Measurements from ENCODE around the gene EME1.

The EME1 gene

DNA sequence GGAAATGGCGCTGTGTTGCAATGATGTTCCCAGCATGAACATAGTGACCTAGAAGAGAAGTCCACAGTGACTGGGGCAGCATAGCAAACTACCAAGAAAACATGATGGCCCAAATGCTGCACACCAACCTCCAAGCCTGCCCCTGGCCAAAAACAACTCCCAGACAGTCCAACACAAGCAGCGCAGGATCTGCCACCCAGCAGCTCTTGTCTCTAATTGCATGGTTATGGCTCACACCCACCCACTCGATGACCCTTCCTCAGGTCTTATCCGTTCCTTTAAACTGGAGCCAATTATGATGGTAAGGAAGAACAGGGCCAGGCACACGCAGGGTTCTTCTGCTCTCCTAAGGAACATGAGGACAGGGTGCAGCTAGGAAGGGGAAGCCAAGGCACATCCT is 3.0 kb upstream of the EME1 start:
- no peaks in the 10 kb centered on the region for H3K9me2 ChIP-seq (replicated peaks; ENCODE audit: insufficient read depth, low read length)
- H3K4me2 ChIP-seq (ENCODE audit: low read depth, low read length): no peak overlapping the region
- no peak overlapping the region for H3K27ac ChIP-seq (ENCODE audit: low read length)
- H3K27me3 ChIP-seq (replicated peaks; ENCODE audit: insufficient read depth, low read length): no peaks in the 10 kb centered on the region
- H3K9me3 ChIP-seq (replicated peaks; ENCODE audit: insufficient read depth, low read length): no peaks in the 10 kb centered on the region
- no peak overlapping the region for H3K9ac ChIP-seq (ENCODE audit: low read length)
- H3K4me1 ChIP-seq (ENCODE audit: low read length): peaks cover 11% of the 10 kb centered on the region
- H2AFZ ChIP-seq (ENCODE audit: low read length): no peak overlapping the region
- H3K79me2 ChIP-seq (ENCODE audit: low read length): peaks cover 33% of the 10 kb centered on the region
- no peaks in the 10 kb centered on the region for H4K20me1 ChIP-seq (ENCODE audit: insufficient read depth, low read length)
- no peaks in the 10 kb centered on the region for H3K36me3 ChIP-seq (replicated peaks; ENCODE audit: insufficient read depth, low read length)
- no peaks in the 10 kb centered on the region for H3F3A ChIP-seq (ENCODE audit: insufficient read depth, low read length)
- no peak for DNase-seq
- TF ChIP-seq EZH2 (optimal IDR thresholded peaks at IDR 0.05; ENCODE audit: low read depth, low read length) (no peak), EZH2phosphoT487 (IDR thresholded peaks at IDR 0.05; ENCODE audit: low read length) (no peak)
- TF ChIP-seq, protein P1, sequence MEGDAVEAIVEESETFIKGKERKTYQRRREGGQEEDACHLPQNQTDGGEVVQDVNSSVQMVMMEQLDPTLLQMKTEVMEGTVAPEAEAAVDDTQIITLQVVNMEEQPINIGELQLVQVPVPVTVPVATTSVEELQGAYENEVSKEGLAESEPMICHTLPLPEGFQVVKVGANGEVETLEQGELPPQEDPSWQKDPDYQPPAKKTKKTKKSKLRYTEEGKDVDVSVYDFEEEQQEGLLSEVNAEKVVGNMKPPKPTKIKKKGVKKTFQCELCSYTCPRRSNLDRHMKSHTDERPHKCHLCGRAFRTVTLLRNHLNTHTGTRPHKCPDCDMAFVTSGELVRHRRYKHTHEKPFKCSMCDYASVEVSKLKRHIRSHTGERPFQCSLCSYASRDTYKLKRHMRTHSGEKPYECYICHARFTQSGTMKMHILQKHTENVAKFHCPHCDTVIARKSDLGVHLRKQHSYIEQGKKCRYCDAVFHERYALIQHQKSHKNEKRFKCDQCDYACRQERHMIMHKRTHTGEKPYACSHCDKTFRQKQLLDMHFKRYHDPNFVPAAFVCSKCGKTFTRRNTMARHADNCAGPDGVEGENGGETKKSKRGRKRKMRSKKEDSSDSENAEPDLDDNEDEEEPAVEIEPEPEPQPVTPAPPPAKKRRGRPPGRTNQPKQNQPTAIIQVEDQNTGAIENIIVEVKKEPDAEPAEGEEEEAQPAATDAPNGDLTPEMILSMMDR (IDR thresholded peaks at IDR 0.05; ENCODE audit: low read length): no peak
- H3K4me3 ChIP-seq (ENCODE audit: low read length): no peak overlapping the region

DNA sequence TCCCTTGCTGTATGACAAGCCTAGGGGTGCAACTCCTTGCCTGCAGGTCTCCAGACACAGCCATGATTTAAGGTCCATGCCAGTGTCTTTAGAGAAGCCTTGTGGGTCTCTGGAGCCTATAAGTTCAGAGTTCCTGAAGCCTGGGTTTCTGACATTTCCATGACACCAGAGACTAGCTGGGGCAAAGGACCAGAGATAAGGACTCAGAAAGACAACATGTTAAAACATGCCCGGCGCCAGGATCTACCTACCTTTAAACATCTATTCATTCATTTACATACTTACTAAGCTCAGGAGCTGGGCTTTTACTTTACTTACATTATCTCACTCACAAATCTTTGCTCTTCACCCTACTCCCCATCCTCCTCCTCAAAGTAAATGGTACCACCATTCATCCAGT is 1.5 kb upstream of the EME1 start:
- H3K27ac ChIP-seq (ENCODE audit: low read length): no peak overlapping the region
- H3K36me3 ChIP-seq (replicated peaks; ENCODE audit: insufficient read depth, low read length): no peaks in the 10 kb centered on the region
- no peak for DNase-seq
- no peaks in the 10 kb centered on the region for H3K9me2 ChIP-seq (replicated peaks; ENCODE audit: insufficient read depth, low read length)
- H3K4me1 ChIP-seq (ENCODE audit: low read length): peaks cover 11% of the 10 kb centered on the region
- H4K20me1 ChIP-seq (ENCODE audit: insufficient read depth, low read length): no peaks in the 10 kb centered on the region
- H3K9ac ChIP-seq (ENCODE audit: low read length): no peak overlapping the region
- no peaks in the 10 kb centered on the region for H3K9me3 ChIP-seq (replicated peaks; ENCODE audit: insufficient read depth, low read length)
- no peak for TF ChIP-seq EZH2 (optimal IDR thresholded peaks at IDR 0.05; ENCODE audit: low read depth, low read length)
- no peak for TF ChIP-seq EZH2phosphoT487 (IDR thresholded peaks at IDR 0.05; ENCODE audit: low read length)
- TF ChIP-seq, protein P1 (IDR thresholded peaks at IDR 0.05; ENCODE audit: low read length): no peak
- no peaks in the 10 kb centered on the region for H3F3A ChIP-seq (ENCODE audit: insufficient read depth, low read length)
- H3K4me3 ChIP-seq (ENCODE audit: low read length): no peak overlapping the region; the same call in 1 of the 2 replicates
- H2AFZ ChIP-seq (ENCODE audit: low read length): no peak overlapping the region
- H3K79me2 ChIP-seq (ENCODE audit: low read length): peaks cover 33% of the 10 kb centered on the region
- H3K27me3 ChIP-seq (replicated peaks; ENCODE audit: insufficient read depth, low read length): no peaks in the 10 kb centered on the region
- peak overlapping the region; percentile 95 for H3K4me2 ChIP-seq (ENCODE audit: low read depth, low read length)

DNA sequence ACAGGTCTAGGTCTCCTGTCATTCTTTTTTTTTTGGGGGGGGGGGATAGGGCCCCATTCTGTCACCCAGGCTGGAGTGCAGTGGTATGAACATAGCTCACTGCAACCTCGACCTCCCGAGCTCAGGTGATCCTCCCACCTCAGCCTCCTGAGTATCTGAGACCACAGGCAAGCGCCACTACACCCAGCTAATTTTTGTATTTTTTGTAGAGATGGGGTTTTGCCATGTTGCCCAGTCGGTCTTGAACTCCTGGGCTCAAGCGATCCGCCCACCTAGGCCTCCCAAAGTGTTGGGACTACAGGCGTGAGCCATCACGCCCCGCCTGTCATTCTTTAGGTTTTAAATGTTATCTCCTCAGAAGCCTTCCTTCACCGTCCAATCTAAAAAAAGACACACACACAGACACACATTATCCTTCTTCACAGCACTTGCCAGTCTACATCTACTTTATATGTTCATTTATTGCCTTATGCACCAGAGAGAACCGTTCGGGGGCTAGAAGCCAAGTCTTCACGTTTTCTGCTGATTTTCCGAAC is 739 bp upstream of the EME1 start:
- H3K27me3 ChIP-seq (replicated peaks; ENCODE audit: insufficient read depth, low read length): no peaks in the 10 kb centered on the region
- peak overlapping the region; percentile 95 for H3K4me2 ChIP-seq (ENCODE audit: low read depth, low read length)
- peak overlapping the region; percentile 79 for H3K4me3 ChIP-seq (ENCODE audit: low read length)
- peak overlapping the region; percentile 77 for H2AFZ ChIP-seq (ENCODE audit: low read length)
- peaks cover 33% of the 10 kb centered on the region for H3K79me2 ChIP-seq (ENCODE audit: low read length)
- DNase-seq: peak; percentile 12
- peak overlapping the region; percentile 93 for H3K9ac ChIP-seq (ENCODE audit: low read length)
- no peak for TF ChIP-seq EZH2phosphoT487 (IDR thresholded peaks at IDR 0.05; ENCODE audit: low read length)
- no peak for TF ChIP-seq EZH2 (optimal IDR thresholded peaks at IDR 0.05; ENCODE audit: low read depth, low read length)
- TF ChIP-seq, protein P1 (IDR thresholded peaks at IDR 0.05; ENCODE audit: low read length): no peak
- H4K20me1 ChIP-seq (ENCODE audit: insufficient read depth, low read length): no peaks in the 10 kb centered on the region
- no peaks in the 10 kb centered on the region for H3K36me3 ChIP-seq (replicated peaks; ENCODE audit: insufficient read depth, low read length)
- peaks cover 11% of the 10 kb centered on the region for H3K4me1 ChIP-seq (ENCODE audit: low read length)
- H3K9me3 ChIP-seq (replicated peaks; ENCODE audit: insufficient read depth, low read length): no peaks in the 10 kb centered on the region
- no peaks in the 10 kb centered on the region for H3K9me2 ChIP-seq (replicated peaks; ENCODE audit: insufficient read depth, low read length)
- no peaks in the 10 kb centered on the region for H3F3A ChIP-seq (ENCODE audit: insufficient read depth, low read length)
- peak overlapping the region; percentile 82; the same call in 1 of the 2 replicates for H3K27ac ChIP-seq (ENCODE audit: low read length)
